Suppressor macrophage (primary cell): Measurements from ENCODE around the gene DNAAF1.
"Not testable (repeated sequence)": the region's sequence is repeated elsewhere in the genome, so short reads cannot be mapped to it uniquely, and the experiment has no call there.

Experiments used
- DNase-seq, 4 experiments: peaks; one replicate each; pipeline ENCODE4 v3.0.0-alpha.2; 2020 to 2022

Gene DNAAF1

GRCh38 chr16:84212154-84212553 lies 67.0 kb downstream of the DNAAF1 start:
- DNase-seq = peak in 1 of 4 experiments; percentile 27

GRCh38 chr16:84212631-84213030 lies 67.5 kb downstream of the DNAAF1 start:
- DNase-seq = peak in 1 of 4 experiments; percentile 24

GRCh38 chr16:84214451-84215066 lies 69.5 kb downstream of the DNAAF1 start:
- peak in 3 of 4 experiments; percentile 29 to 69 (median 39) for DNase-seq

- no peak for DNase-seq
Observed at GRCh38 chr16:84215531-84215930, 70.4 kb downstream of the DNAAF1 start.

DNA sequence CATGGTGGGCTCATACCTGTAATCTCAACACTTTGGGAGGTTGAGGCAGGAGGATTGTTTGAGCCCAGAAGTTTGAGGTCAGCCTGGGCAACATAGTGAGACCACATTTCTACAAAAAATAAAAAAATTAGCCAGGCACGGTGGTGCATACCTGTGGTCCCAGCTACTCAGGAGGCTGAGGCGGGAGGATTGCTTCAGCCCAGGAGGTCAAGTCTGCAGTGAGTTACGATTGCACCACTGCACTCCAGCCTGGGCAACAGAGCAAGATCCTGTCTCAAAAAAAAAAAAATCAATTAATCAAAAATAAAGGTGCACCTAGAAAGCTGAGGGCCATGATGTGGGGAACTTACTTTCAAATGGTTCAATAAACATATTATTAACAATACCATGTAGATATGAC lies 71.0 kb downstream of the DNAAF1 start:
- not testable (repeated sequence) for DNase-seq

- DNase-seq = no peak
Observed at GRCh38 chr16:84218176-84218823, 73.2 kb downstream of the DNAAF1 start.

GRCh38 chr16:84218956-84219355 lies 73.8 kb downstream of the DNAAF1 start:
- no peak for DNase-seq

DNA sequence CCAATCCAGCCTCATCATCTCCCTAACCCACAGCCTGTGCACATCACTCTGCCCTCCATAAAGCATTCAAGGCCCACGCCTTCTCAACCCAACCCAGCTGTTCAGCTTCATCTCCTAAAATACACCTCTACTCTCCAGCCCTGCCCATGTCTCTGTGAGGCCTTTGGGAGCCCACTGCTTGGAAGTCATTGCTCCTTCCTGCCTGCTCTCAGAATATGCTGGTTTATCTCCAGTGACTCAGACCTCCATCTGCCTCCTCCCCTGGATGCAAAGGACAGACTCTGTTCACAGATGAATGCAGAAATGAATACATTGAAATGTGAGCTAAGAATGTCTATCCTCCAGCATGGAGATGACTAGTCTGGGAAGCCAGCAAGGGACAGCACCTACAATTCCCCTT lies 75.7 kb downstream of the DNAAF1 start:
- no peak for DNase-seq

DNA sequence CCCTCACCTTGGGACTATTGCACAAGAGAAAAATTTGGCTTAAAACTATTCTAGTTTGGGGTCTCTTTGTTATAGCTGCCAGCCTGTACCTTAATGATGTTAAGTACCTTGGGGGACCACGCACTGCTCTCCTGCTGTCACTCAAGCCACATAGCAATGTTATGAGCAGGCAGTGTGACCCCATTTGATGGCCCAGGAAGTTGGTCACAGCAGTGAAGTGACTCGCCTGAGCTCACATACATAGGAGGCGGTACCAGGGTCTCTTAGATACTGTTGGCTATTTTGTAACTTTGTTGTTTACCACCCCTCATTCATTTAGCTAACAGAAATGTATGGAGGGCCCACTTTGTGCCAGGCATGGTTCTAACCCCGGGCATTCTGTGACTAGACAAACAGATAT lies 78.3 kb downstream of the DNAAF1 start:
- DNase-seq = no peak

DNA sequence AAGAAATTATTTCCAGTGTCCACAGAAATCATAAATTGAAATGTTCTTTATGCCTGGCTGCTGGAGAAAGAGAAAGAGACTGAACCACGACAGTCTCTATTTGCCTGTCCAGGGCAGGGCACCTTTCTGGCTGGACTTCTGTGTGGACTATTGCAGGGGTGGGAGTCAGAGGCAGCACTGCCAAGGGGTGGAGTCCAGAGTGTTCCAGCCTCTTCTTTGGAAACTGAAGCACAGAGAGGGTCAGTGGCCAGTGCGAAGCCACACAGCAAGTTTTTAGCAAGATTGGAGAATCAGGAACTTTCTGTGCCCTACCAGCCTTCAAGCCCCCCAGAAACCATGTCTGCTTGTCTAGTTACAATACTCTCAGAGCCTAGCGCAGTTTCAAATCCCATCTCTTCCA lies 79.4 kb downstream of the DNAAF1 start:
- no peak for DNase-seq

DNA sequence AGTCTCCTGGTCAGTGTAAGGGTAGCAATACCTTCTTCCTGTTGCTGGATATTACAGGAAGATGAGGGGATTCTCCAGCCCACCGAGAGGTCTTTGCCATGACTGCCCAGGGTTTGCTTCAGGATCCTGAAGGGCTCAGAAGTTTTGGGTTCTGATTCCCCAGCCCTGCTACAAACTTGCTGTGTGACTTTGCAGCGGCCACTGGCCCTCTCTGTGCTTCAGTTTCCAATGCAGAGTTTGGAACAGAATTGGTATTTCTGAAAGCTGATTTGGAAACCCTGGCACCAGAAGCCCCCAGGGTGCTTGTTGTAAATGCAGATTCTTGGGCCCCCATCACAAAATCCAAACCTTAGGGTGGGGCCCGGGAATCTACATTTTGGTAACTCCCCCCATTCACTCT lies 80.0 kb downstream of the DNAAF1 start:
- DNase-seq = no peak

DNA sequence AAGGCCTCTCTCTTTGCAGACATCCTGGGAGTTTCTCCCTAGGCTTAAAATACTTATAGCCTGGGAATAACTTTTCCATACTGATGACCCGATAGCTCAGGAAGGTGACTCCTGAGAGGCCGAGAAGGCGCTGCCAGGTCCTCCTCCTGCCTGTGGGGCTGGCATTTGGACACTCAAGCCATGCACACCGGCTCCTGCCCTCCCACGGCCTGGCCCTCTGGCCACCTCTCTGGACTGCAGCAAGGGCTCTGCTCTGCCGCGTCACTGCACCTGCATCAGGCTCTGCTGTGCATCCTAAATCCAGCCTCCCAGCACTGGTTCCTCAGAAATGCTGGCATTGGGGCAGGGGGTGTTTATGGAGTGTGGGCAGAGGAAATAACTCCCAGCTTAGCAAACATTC lies 80.5 kb downstream of the DNAAF1 start:
- no peak for DNase-seq

GRCh38 chr16:84226026-84226425 lies 80.9 kb downstream of the DNAAF1 start:
- DNase-seq = no peak
